Heart right ventricle (tissue), 16 donors: ENCODE data around the gene FAM163B. TPM values are rescaled to one million over a fixed set of nuclear protein-coding genes. Genes with fewer than 3 reads are reported as not detected.

ENCODE experiments used
- ATAC-seq, 8 donors: fragments of 200-7000 bp; cut with Tn5 transposase; one replicate each; pipeline ENCODE4 v1.9.1; 2020; ENCODE audit warnings: mild to moderate bottlenecking in 8 of 8, moderate library complexity in 8 of 8, moderate number of reproducible peaks in 1 of 8
- DNase-seq, 2 donors: peaks; one replicate each; pipeline ENCODE4 v3.0.0-alpha.2; 2020
- H3K27ac ChIP-seq, 10 donors: fragments of 200-600 bp; sonication (generic) in 2 of 10; one replicate each; pipeline versions ENCODE4 v1.5.0 to v1.8.0; 2020 to 2022; ENCODE audit warnings: mild to moderate bottlenecking in 3 of 10
- H3K27me3 ChIP-seq, 7 donors: fragments of 200-600 bp; one replicate each; pipeline ENCODE4 v1.8.0; 2021 to 2022; ENCODE audit warnings: mild to moderate bottlenecking in 2 of 7
- H3K36me3 ChIP-seq, 9 donors: fragments of 200-600 bp; sonication (generic) in 1 of 9; one replicate each; pipeline versions ENCODE4 v1.5.0 to v1.8.0; 2020 to 2022; ENCODE audit warnings: mild to moderate bottlenecking in 2 of 9
- H3K4me1 ChIP-seq, 9 donors: fragments of 200-600 bp; sonication (generic) in 1 of 9; one replicate each; pipeline versions ENCODE4 v1.5.0 to v1.8.0; 2020 to 2022; ENCODE audit warnings: mild to moderate bottlenecking in 4 of 9
- H3K4me3 ChIP-seq, 10 donors: fragments of 200-600 bp; sonication (generic) in 2 of 10; one replicate each; pipeline versions ENCODE4 v1.5.0 to v1.8.0; 2020 to 2022; ENCODE audit warnings: mild to moderate bottlenecking in 7 of 10, moderate library complexity in 2 of 10
- H3K9me3 ChIP-seq, 11 donors: fragments of 200-600 bp in 10 of 11; sonication (generic) in 2 of 11; one replicate each; pipeline versions ENCODE4 v1.5.0 to v1.8.0; 2013 to 2022; ENCODE audit warnings: mild to moderate bottlenecking in 2 of 11, control low read depth in 1 of 11, moderate library complexity in 1 of 11
- WGBS, 2 donors: extraction: QIAGEN DNeasy Blood & Tissue Kit; methylation state at CpG; one replicate each; pipeline ENCODE4 v1.1.7; 2013; ENCODE audit warnings: inconsistent platforms in 1 of 2; 5-methylcytosine and 5-hydroxymethylcytosine counted together
- intact Hi-C, 10 donors: fragments of 100-400 bp; cut with DNase I; formaldehyde crosslinking; loops; one replicate each; pipeline versions ENCODE4 v1.11.1 to v1.14.2; 2022
- polyA plus RNA-seq, 2 donors: library from polyadenylated mRNA; stranded (reverse); fragments of 200-250 nt; gene quantifications; one replicate each; pipeline ENCODE4 v1.2.3, GENCODE V29; 2013
- total RNA-seq, 10 donors: library from RNA; stranded (reverse); fragmentation: NEBNext Ultra II Directional in 3 of 10; extraction: Animal tissue kit (Norgen Biotek cat#: 25700) in 3 of 10; gene quantifications; one replicate each; pipeline versions ENCODE4 v1.2.1 to v1.2.4, GENCODE V29; 2021 to 2023
- TF ChIP-seq, protein P1 (sequence below), 9 donors: fragments of 200-600 bp; sonication (generic) in 2 of 9; IDR thresholded peaks; one replicate each; pipeline versions ENCODE4 v1.5.0 to v1.8.0; 2021 to 2022; ENCODE audit warnings: antibody characterized with exemption in 9 of 9, mild to moderate bottlenecking in 5 of 9, moderate library complexity in 1 of 9
- donor health status: Arrhythmogenic right ventricular cardiomyopathy.
- donor health status: ischemic (EF 13 %, LVEDD 7.1; RV severe dilation, severe dysfunction).
- donor health status: healthy with polysubstance abuse.
- donor health status: DM: no; HTN: yes; CAD: no.
- donor health status: DM: no; HTN: no; CAD: no.
- donor health status: ischemic (EF 25% LVEDD 6.9; RV normal size, moderate dysfunction).
- donor health status: ischemic (EF 25% LVEDD 5.7; RV mildly dilated, moderate dysfunction).
- donor health status: healthy.
- donor health status: DM: yes; HTN: yes; CAD: no.
- donor health status: Ischemic cardiomyopathy.
- donor health status: ischemic (EF 35%, LVEDD 5.7; RV mildly dilated, moderate dysfunction).
- donor health status: nonischemic (EF 11% LVEDD 7.7; RV severe dilation, severe dysfunction).
- donor health status: DM: yes; HTN: yes; CAD: no.
- donor health status: PGD.
- donor health status: ischemic (EF 29% LVEDD 5.4; RV normal size, mild dysfunction).
- donor health status: nonischemic (EF 23%, LVEDD 6.1; RV moderate dilation, normal function).

The FAM163B gene
- total and polyA plus RNA-seq, 12 donors = 0.19 TPM; not detected in 11

- Histone ChIP-seq H3K4me1 (peaks cover 18 to 63% (median 46%) of the 10 kb centered on the region in 9 donors), H3K36me3 (peaks cover 0 to 12% (median 0%) of the 10 kb centered on the region in 9 donors), H3K9me3 (no peaks in the 10 kb centered on the region), H3K27ac (peak overlapping the region; percentile 1 to 85 (median 58)), H3K27me3 (peaks cover 0 to 18% (median 0%) of the 10 kb centered on the region in 7 donors), H3K4me3 (peak overlapping the region in 9 of 10 donors; percentile 1 to 51 (median 36))
- intact Hi-C loops = loop anchor here in 1 of 10 donors (2.0 to 5.0 kb wide), 2 partner anchors 20 to 38 kb away; no protein-coding TSS in a partner anchor
- ATAC-seq (peak; percentile 61 to 88 (median 76)), DNase-seq (peak; percentile 72 to 78)
- WGBS, 2 donors = 36 to 40% methylated on average over 47 of the region's 47 CpGs
- TF ChIP-seq, protein P1, sequence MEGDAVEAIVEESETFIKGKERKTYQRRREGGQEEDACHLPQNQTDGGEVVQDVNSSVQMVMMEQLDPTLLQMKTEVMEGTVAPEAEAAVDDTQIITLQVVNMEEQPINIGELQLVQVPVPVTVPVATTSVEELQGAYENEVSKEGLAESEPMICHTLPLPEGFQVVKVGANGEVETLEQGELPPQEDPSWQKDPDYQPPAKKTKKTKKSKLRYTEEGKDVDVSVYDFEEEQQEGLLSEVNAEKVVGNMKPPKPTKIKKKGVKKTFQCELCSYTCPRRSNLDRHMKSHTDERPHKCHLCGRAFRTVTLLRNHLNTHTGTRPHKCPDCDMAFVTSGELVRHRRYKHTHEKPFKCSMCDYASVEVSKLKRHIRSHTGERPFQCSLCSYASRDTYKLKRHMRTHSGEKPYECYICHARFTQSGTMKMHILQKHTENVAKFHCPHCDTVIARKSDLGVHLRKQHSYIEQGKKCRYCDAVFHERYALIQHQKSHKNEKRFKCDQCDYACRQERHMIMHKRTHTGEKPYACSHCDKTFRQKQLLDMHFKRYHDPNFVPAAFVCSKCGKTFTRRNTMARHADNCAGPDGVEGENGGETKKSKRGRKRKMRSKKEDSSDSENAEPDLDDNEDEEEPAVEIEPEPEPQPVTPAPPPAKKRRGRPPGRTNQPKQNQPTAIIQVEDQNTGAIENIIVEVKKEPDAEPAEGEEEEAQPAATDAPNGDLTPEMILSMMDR (IDR thresholded peaks at IDR 0.05) = no peak
Measured at GRCh38 chr9:133538851-133539833, 70.0 kb downstream of the FAM163B start.

DNA sequence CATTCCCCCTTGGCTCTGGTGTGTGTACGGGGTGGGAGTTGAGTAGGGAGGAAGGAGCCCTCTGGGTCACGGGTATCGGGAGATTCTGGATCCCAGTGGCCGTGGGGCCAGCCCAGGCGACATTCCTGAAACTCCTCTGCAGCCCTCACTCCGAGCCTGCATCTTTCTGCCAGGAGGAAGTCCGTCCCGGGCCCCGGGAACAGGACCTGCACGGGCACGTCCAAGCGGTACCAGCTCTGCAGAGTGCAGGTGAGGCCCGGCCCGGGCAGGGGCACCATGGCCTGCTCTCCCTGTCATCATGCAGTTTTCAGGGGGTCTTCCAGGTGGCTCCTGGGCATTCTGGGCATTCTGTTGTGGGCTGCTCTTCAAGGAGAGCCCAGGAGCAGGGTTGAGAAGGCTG lies 71.0 kb downstream of the FAM163B start:
- TF ChIP-seq, protein P1 (IDR thresholded peaks at IDR 0.05) = no peak
- peaks cover 0 to 12% (median 0%) of the 10 kb centered on the region in 9 donors for H3K36me3 ChIP-seq
- H3K4me3 ChIP-seq = no peak overlapping the region
- H3K27me3 ChIP-seq = peaks cover 0 to 27% (median 0%) of the 10 kb centered on the region in 7 donors
- WGBS, 2 donors = 94% methylated on average over 14 of the region's 14 CpGs
- no peaks in the 10 kb centered on the region for H3K9me3 ChIP-seq
- no peak overlapping the region for H3K27ac ChIP-seq
- intact Hi-C loops = loop anchor here in 1 of 10 donors (2.0 to 5.0 kb wide), 2 partner anchors 21 to 39 kb away; no protein-coding TSS in a partner anchor
- peaks cover 23 to 68% (median 47%) of the 10 kb centered on the region in 9 donors for H3K4me1 ChIP-seq
- ATAC-seq = no peak
- no peak for DNase-seq

GRCh38 chr9:133537257-133537656 lies 71.9 kb downstream of the FAM163B start:
- H3K4me1 ChIP-seq = peaks cover 23 to 70% (median 47%) of the 10 kb centered on the region in 9 donors
- H3K36me3 ChIP-seq = peaks cover 0 to 12% (median 0%) of the 10 kb centered on the region in 9 donors
- 94% methylated on average over 13 to 16 of the region's 16 CpGs for WGBS, 2 donors
- H3K4me3 ChIP-seq = peak overlapping the region in 1 of 10 donors; percentile 59
- ATAC-seq (no peak), DNase-seq (no peak)
- intact Hi-C loops = loop anchor here in 2 of 10 donors (2.0 to 5.0 kb wide), 2 partner anchors 40 to 182 kb away; no protein-coding TSS in a partner anchor
- H3K27ac ChIP-seq = no peak overlapping the region
- TF ChIP-seq, protein P1 (IDR thresholded peaks at IDR 0.05) = no peak
- no peaks in the 10 kb centered on the region for H3K9me3 ChIP-seq
- H3K27me3 ChIP-seq = peaks cover 0 to 35% (median 0%) of the 10 kb centered on the region in 7 donors

DNA sequence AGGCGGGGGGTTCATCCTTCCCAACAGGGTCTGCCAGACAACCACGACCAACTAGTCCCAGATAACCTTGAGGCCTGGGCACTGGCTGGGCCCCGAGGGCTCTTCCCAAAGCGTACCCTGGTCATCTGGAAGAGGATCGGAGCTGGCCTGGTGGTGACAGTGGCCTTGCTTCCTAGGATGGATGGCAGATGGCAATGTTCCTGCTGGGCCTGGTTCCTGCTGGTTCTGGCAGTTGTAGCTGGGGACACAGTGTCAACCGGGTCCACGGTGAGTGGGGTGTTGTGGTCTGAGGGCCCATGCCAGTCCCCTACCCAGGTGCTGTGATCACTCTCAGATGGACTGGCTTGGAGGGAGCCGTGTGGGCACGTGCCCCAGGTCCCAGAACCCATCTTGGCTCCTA lies 72.7 kb downstream of the FAM163B start:
- intact Hi-C loops = loop anchor here in 2 of 10 donors (2.0 to 5.0 kb wide), 2 partner anchors 41 to 182 kb away; no protein-coding TSS in a partner anchor
- Histone ChIP-seq H3K4me3 (peak overlapping the region in 2 of 10 donors; percentile 59 to 60), H3K4me1 (peaks cover 23 to 72% (median 47%) of the 10 kb centered on the region in 9 donors), H3K36me3 (peaks cover 0 to 8% (median 0%) of the 10 kb centered on the region in 9 donors), H3K9me3 (no peaks in the 10 kb centered on the region), H3K27ac (no peak overlapping the region), H3K27me3 (peaks cover 0 to 35% (median 0%) of the 10 kb centered on the region in 7 donors)
- WGBS, 2 donors = 91 to 98% methylated on average over 9 of the region's 9 CpGs
- DNase-seq (no peak), ATAC-seq (no peak)
- TF ChIP-seq, protein P1 (IDR thresholded peaks at IDR 0.05) = no peak
